ENCODE measurements around the gene OR2S2. TPM values are rescaled to one million over a fixed set of nuclear protein-coding genes. Genes with fewer than 3 reads are reported as not detected.
"Not testable (repeated sequence)": the region's sequence is repeated elsewhere in the genome, so short reads cannot be mapped to it uniquely, and the experiment has no call there.

Gene OR2S2
- total RNA-seq, 4 donors from 2014 or later = not detected

DNA sequence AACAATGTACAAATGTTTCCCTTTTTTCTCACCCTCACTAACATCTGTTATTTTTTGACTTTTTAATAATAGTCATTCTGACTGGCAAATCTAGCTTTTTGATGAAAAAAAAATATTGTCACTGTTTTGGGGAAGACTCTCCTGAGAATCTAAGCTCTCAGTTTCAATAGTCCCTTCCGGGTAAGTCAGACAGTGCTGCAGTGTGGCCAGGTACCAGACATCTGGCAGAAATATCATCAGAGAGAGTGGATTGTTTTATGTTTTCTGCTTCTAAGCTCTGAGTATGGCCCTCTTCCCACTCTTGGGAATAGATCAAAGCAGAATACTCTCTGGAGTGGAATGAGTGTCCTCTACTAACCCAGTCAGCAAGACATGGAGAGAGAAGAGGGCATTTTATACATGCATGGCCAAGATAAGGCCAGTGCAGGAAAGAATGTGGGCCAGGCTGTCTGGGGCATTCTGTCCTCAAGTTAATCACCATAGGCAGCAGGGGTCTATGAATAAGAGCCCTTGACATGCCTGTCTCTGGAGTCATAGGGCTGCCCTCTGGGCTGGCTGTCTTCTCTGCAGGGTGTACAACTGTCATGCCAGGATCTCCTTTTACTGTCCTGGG lies 38.5 kb upstream of the OR2S2 start:
- TF ChIP-seq CTCF (IDR thresholded peaks at IDR 0.05) = no peak
- TF ChIP-seq POLR2A (IDR thresholded peaks at IDR 0.05) = no peak
- no peak overlapping the region for H3K4me3 ChIP-seq (ENCODE audit: low read depth, poor library complexity, severe bottlenecking)
- no peak for DNase-seq (ENCODE audit: low spot score in 2 of 2)
- intact Hi-C loops (cut with DNase I; ENCODE audit: low total_unique reads) = no loop called here
- WGBS, 2 donors = 43 to 63% methylated on average over 1 of the region's 1 CpG

DNA sequence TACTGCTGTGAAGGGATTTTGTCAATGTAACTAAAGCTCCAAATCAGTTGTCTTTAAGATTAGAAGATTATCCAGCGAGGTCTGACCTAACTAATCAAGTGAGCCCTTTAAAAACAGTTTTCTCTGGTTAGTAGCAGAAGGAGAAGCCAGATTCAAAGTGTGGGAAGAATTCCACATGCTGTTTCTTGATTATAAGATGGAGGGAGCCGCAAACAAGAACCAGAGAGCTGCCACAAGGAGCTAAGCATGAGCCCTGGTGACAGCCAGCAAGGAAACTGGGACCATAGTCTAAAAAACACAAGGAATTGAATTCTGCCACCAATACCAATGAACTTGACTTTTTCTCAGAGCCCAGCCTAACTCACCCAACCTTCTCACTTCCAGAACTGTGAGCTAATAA lies 37.0 kb upstream of the OR2S2 start:
- DNase-seq (ENCODE audit: low spot score in 2 of 2) = no peak
- WGBS, 2 donors = 81 to 86% methylated on average over 2 of the region's 2 CpGs
- TF ChIP-seq POLR2A (IDR thresholded peaks at IDR 0.05) (no peak), CTCF (IDR thresholded peaks at IDR 0.05) (no peak)
- intact Hi-C loops (cut with DNase I; ENCODE audit: low total_unique reads) = no loop called here
- H3K4me3 ChIP-seq (ENCODE audit: low read depth, poor library complexity, severe bottlenecking) = no peak overlapping the region

GRCh38 chr9:35993976-35994720 lies 36.2 kb upstream of the OR2S2 start:
- no peak overlapping the region for H3K4me3 ChIP-seq (ENCODE audit: low read depth, poor library complexity, severe bottlenecking)
- 56 to 92% methylated on average over 5 of the region's 5 CpGs for WGBS, 2 donors
- DNase-seq (ENCODE audit: low spot score in 2 of 2) = no peak
- TF ChIP-seq POLR2A (IDR thresholded peaks at IDR 0.05) (no peak), CTCF (IDR thresholded peaks at IDR 0.05) (no peak)
- intact Hi-C loops (cut with DNase I; ENCODE audit: low total_unique reads) = no loop called here

- H3K4me3 ChIP-seq (ENCODE audit: low read depth, poor library complexity, severe bottlenecking); DNase-seq (ENCODE audit: low spot score in 2 of 2); intact Hi-C loops (cut with DNase I; ENCODE audit: low total_unique reads): not testable (repeated sequence)
- 84 to 88% methylated on average over 3 of the region's 3 CpGs for WGBS, 2 donors
Measured at GRCh38 chr9:35993136-35993535, 35.2 kb upstream of the OR2S2 start.

- TF ChIP-seq CTCF (IDR thresholded peaks at IDR 0.05) (no peak), POLR2A (IDR thresholded peaks at IDR 0.05) (no peak)
- H3K4me3 ChIP-seq (ENCODE audit: low read depth, poor library complexity, severe bottlenecking) = no peak overlapping the region
- WGBS, 2 donors = 78 to 83% methylated on average over 3 of the region's 3 CpGs
- intact Hi-C loops (cut with DNase I; ENCODE audit: low total_unique reads) = no loop called here
- DNase-seq (ENCODE audit: low spot score in 2 of 2) = no peak
Measured at GRCh38 chr9:35990155-35990554, 32.2 kb upstream of the OR2S2 start.

DNA sequence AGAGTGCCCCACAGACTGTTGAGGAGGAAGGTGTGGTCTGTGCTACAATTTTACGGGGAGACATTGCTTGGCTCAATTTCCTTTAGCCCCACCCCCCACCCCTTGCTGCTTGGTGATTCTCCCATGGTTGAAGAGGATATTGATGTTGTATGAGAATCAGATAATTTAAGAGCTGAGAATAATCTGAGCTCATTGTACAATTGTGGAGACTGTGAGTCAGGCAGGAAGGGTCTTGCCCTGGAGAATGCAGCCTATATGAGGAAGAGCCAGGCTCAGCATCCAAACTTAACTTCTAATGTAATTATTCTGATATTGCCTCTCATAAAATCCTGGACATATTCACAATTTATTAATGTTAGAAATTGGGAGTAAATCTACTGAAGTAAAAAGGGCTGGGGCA lies 26.1 kb upstream of the OR2S2 start:
- no peak for TF ChIP-seq CTCF (IDR thresholded peaks at IDR 0.05)
- no peak for TF ChIP-seq POLR2A (IDR thresholded peaks at IDR 0.05)
- no peak for DNase-seq (ENCODE audit: low spot score in 2 of 2)
- no peak overlapping the region for H3K4me3 ChIP-seq (ENCODE audit: low read depth, poor library complexity, severe bottlenecking)
- 62 to 80% methylated on average over 1 of the region's 1 CpG for WGBS, 2 donors
- intact Hi-C loops (cut with DNase I; ENCODE audit: low total_unique reads) = no loop called here

Data from lower leg skin (tissue), 4 donors.